Measurements from ENCODE around the gene CLRN3.

DNA sequence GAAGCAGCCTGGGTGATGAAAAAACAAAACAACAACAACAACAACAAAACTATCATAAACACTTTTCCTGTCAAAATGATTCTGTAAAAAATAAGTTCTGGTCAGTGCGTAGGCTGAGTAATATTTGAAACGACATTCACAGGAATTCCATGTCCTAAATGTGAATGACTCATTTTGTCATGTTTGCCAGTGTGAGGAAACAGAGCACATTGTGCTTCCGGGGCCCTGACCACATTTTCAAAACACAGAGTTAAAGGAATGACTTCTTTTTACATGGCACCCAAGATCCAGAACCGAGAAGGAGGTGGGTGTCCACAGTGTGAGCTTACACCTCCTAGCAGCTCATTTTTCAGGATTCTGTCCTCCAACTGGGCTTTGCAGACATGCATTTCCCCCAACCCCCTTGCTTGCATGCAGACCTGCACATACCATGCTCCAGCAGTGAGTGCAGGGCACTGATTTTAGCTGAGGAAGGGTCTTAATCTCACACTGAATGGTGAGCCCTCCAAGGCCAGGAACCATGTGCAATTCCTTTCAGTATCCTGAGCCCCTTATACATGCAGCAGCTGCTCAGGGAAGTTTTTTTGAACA lies 3.0 kb downstream of the CLRN3 start:
- TF ChIP-seq POLR2AphosphoS5 (IDR thresholded peaks at IDR 0.05) (no peak), POLR2A (IDR thresholded peaks at IDR 0.05) (no peak)
- TF ChIP-seq, protein P1, sequence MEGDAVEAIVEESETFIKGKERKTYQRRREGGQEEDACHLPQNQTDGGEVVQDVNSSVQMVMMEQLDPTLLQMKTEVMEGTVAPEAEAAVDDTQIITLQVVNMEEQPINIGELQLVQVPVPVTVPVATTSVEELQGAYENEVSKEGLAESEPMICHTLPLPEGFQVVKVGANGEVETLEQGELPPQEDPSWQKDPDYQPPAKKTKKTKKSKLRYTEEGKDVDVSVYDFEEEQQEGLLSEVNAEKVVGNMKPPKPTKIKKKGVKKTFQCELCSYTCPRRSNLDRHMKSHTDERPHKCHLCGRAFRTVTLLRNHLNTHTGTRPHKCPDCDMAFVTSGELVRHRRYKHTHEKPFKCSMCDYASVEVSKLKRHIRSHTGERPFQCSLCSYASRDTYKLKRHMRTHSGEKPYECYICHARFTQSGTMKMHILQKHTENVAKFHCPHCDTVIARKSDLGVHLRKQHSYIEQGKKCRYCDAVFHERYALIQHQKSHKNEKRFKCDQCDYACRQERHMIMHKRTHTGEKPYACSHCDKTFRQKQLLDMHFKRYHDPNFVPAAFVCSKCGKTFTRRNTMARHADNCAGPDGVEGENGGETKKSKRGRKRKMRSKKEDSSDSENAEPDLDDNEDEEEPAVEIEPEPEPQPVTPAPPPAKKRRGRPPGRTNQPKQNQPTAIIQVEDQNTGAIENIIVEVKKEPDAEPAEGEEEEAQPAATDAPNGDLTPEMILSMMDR (IDR thresholded peaks at IDR 0.05) = no peak
